Measurements from ENCODE around the gene ESAM.

ESAM gene

GRCh38 chr11:124753205-124753604 lies 8.9 kb downstream of the ESAM start:
- no peak for DNase-seq (ENCODE audit: low read depth)

GRCh38 chr11:124752471-124753102 lies 9.5 kb downstream of the ESAM start:
- DNase-seq (ENCODE audit: low read depth) = peak; percentile 54

- no peak for DNase-seq (ENCODE audit: low read depth)
Observed at GRCh38 chr11:124751741-124752470, 10.2 kb downstream of the ESAM start, which contains the start of gene VSIG2. Gene VSIG2 (minus strand): TSS chr11:124752255. CDS start chr11:124752137, 118 bp downstream.

GRCh38 chr11:124751391-124751740 lies 10.7 kb downstream of the ESAM start:
- no peak for DNase-seq (ENCODE audit: low read depth)

- DNase-seq (ENCODE audit: low read depth) = no peak
Observed at GRCh38 chr11:124749912-124750311, 12.2 kb downstream of the ESAM start.

GRCh38 chr11:124748481-124749343 lies 13.4 kb downstream of the ESAM start:
- no peak for DNase-seq (ENCODE audit: low read depth)

- DNase-seq (ENCODE audit: low read depth) = no peak
Observed at GRCh38 chr11:124748100-124748418, 14.0 kb downstream of the ESAM start.

GRCh38 chr11:124747406-124748099 lies 14.5 kb downstream of the ESAM start:
- DNase-seq (ENCODE audit: low read depth) = no peak

- DNase-seq (ENCODE audit: low read depth) = no peak
Observed at GRCh38 chr11:124746621-124747243, 15.4 kb downstream of the ESAM start.

- DNase-seq (ENCODE audit: low read depth) = no peak
Observed at GRCh38 chr11:124745835-124746620, 16.1 kb downstream of the ESAM start.

- no peak for DNase-seq (ENCODE audit: low read depth)
Observed at GRCh38 chr11:124745270-124745834, 16.7 kb downstream of the ESAM start.

- DNase-seq (ENCODE audit: low read depth) = no peak
Observed at GRCh38 chr11:124743050-124743449, 19.0 kb downstream of the ESAM start.

- DNase-seq (ENCODE audit: low read depth) = no peak
Observed at GRCh38 chr11:124742555-124742954, 19.5 kb downstream of the ESAM start.

- no peak for DNase-seq (ENCODE audit: low read depth)
Observed at GRCh38 chr11:124740277-124740882, 21.7 kb downstream of the ESAM start.

- peak; percentile 87 for DNase-seq (ENCODE audit: low read depth)
Observed at GRCh38 chr11:124739479-124740276, 22.4 kb downstream of the ESAM start, which contains the start of gene NRGN. Gene NRGN (plus strand): TSS chr11:124739942. CDS start chr11:124740085, 143 bp downstream.

- no peak for DNase-seq (ENCODE audit: low read depth)
Observed at GRCh38 chr11:124738713-124739478, 23.2 kb downstream of the ESAM start.

GRCh38 chr11:124737638-124738305 lies 24.3 kb downstream of the ESAM start:
- DNase-seq (ENCODE audit: low read depth) = no peak

- DNase-seq (ENCODE audit: low read depth) = no peak
Observed at GRCh38 chr11:124736736-124737135, 25.4 kb downstream of the ESAM start.

Measured in CMK (cell line).